GM21381 (cell line): ENCODE data around the gene CKAP2L.
A peak's percentile ranks its signal among the peaks of the same experiment; 100 is the strongest.

ENCODE experiments used
- ATAC-seq: cut with Tn5 transposase; IDR thresholded peaks from one replicate; pipeline ENCODE4 v1.9.1; 2021; ENCODE audit warnings: mild to moderate bottlenecking, moderate library complexity; ENCODE audit not compliant: unreplicated experiment

CKAP2L gene

GRCh38 chr2:112767693-112768330 is 3.4 kb upstream of the CKAP2L start:
- no peak for ATAC-seq

- ATAC-seq = no peak
Observed at GRCh38 chr2:112765251-112765650, 842 bp upstream of the CKAP2L start.

GRCh38 chr2:112762276-112762675 is 2.1 kb downstream of the CKAP2L start:
- ATAC-seq = no peak

- no peak for ATAC-seq
Observed at GRCh38 chr2:112760149-112760548, 4.3 kb downstream of the CKAP2L start.

- no peak for ATAC-seq
Observed at GRCh38 chr2:112758711-112759110, 5.7 kb downstream of the CKAP2L start.

GRCh38 chr2:112757265-112757664 is 7.1 kb downstream of the CKAP2L start:
- no peak for ATAC-seq

- ATAC-seq = no peak
Observed at GRCh38 chr2:112756207-112756606, 8.2 kb downstream of the CKAP2L start.

GRCh38 chr2:112755444-112755843 is 9.0 kb downstream of the CKAP2L start:
- ATAC-seq = no peak

- ATAC-seq = no peak
Observed at GRCh38 chr2:112754564-112754963, 9.8 kb downstream of the CKAP2L start.

- ATAC-seq = no peak
Observed at GRCh38 chr2:112752667-112753066, 11.7 kb downstream of the CKAP2L start.

- no peak for ATAC-seq
Observed at GRCh38 chr2:112751451-112752197, 12.8 kb downstream of the CKAP2L start.

- ATAC-seq = no peak
Observed at GRCh38 chr2:112750560-112750843, 13.9 kb downstream of the CKAP2L start.

GRCh38 chr2:112749755-112750559 is 14.5 kb downstream of the CKAP2L start:
- ATAC-seq = peak; percentile 70

- no peak for ATAC-seq
Observed at GRCh38 chr2:112740527-112740926, 23.9 kb downstream of the CKAP2L start.

- no peak for ATAC-seq
Observed at GRCh38 chr2:112737542-112738232, 26.7 kb downstream of the CKAP2L start.

GRCh38 chr2:112733871-112734270 is 30.5 kb downstream of the CKAP2L start:
- ATAC-seq = no peak

GRCh38 chr2:112733456-112733855 is 31.0 kb downstream of the CKAP2L start:
- no peak for ATAC-seq

- no peak for ATAC-seq
Observed at GRCh38 chr2:112731479-112731878, 32.9 kb downstream of the CKAP2L start.

GRCh38 chr2:112730791-112731190 is 33.6 kb downstream of the CKAP2L start:
- ATAC-seq = no peak

- no peak for ATAC-seq
Observed at GRCh38 chr2:112730216-112730615, 34.2 kb downstream of the CKAP2L start.

GRCh38 chr2:112728378-112729175 is 35.8 kb downstream of the CKAP2L start:
- no peak for ATAC-seq
